K562 (cell line): ENCODE measurements around the gene BNC2. TPM values are rescaled to one million over a fixed set of nuclear protein-coding genes. Genes with fewer than 3 reads are reported as not detected.

ENCODE experiments used
- ATAC-seq: fragments of 200-7000 bp; cut with Tn5 transposase; 3 replicates; pipeline ENCODE4 v1.9.1; 2020; ENCODE audit warnings: moderate library complexity
- BruUV-seq: library from RNA; stranded (reverse); fragments of 400-500 nt; replicated peaks from 2 replicates; lab custom pipeline; 2021; lab: Mats Ljungman, UMichigan
- CTCF ChIA-PET: fragments of 300-600 bp; formaldehyde crosslinking; extraction: SDS; loops from one replicate; lab custom pipeline; 2021; ENCODE audit warnings: low intra/inter-chr PET ratio; lab: Yijun Ruan, JAX
- POLR2A ChIA-PET: fragments of 300-600, 350-650 bp; sonication (Branson Sonifier 250); formaldehyde crosslinking; extraction: SDS; loops from one replicate; lab custom pipeline; 2021; ENCODE audit warnings: antibody characterized with exemption, inconsistent platforms; lab: Yijun Ruan, JAX
- DNase-seq, 4 experiments: peaks; one replicate each; pipeline versions ENCODE4 v3.0.0 to v3.0.0-alpha.2; 2011 to 2018; ENCODE audit warnings: low spot score in 3 of 4, mixed read lengths in 3 of 4; ENCODE audit errors: extremely low read depth in 1 of 4
- FAIRE-seq: peaks from 2 replicates; lab custom pipeline; 2011; peaks lifted over from hg19 to GRCh38; lab: Jason Lieb, UNC
- H2AFZ ChIP-seq: 2 replicates; pipeline ENCODE4 v1.6.0; 2011; ENCODE audit warnings: low read depth, low read length, control low read depth, inconsistent platforms
- H3K27ac ChIP-seq: fragments of 200-600 bp; 3 replicates; pipeline ENCODE4 v1.8.0; 2011; ENCODE audit warnings: low read depth, mild to moderate bottlenecking, control low read depth, inconsistent platforms, low read length, moderate library complexity, mixed read lengths; ENCODE audit errors: extremely low read depth
- H3K27me3 ChIP-seq, 2 experiments: fragments of 300-600 bp in 1 of 2; 2 replicates in 1 of 2; 3 replicates in 1 of 2; pipeline versions ENCODE4 v1.6.0 to v1.8.0; 2011; ENCODE audit warnings: inconsistent platforms in 2 of 2, low read length in 2 of 2, mild to moderate bottlenecking in 1 of 2, mixed read lengths in 1 of 2, moderate library complexity in 1 of 2; ENCODE audit not compliant: control insufficient read depth in 2 of 2, insufficient read depth in 2 of 2
- H3K36me3 ChIP-seq: fragments of 300-600 bp; 3 replicates; pipeline ENCODE4 v1.8.0; 2011; ENCODE audit warnings: mild to moderate bottlenecking, low read length, inconsistent platforms; ENCODE audit not compliant: control insufficient read depth, insufficient read depth
- H3K4me1 ChIP-seq, 2 experiments: fragments of 200-600 bp in 1 of 2; replicated peaks in 1 of 2; 2 replicates in 1 of 2; 3 replicates in 1 of 2; pipeline versions ENCODE4 v1.5.1 to v1.8.0; 2011; ENCODE audit warnings: inconsistent platforms in 2 of 2, low read length in 2 of 2, mild to moderate bottlenecking in 1 of 2, mixed read lengths in 1 of 2, moderate library complexity in 1 of 2; ENCODE audit not compliant: control insufficient read depth in 2 of 2, insufficient read depth in 2 of 2
- H3K4me2 ChIP-seq: 2 replicates; pipeline ENCODE4 v1.6.1; 2011; ENCODE audit warnings: low read length, control low read depth, inconsistent platforms, mixed read lengths; ENCODE audit not compliant: insufficient read depth
- H3K4me3 ChIP-seq: fragments of 200-600 bp; sonication (generic), shearing (Covaris generic); 2 replicates; pipeline ENCODE4 v1.5.1; 2016; ENCODE audit warnings: control low read depth, inconsistent platforms
- H3K79me2 ChIP-seq: fragments of 200-600 bp; 3 replicates; pipeline ENCODE4 v1.8.0; 2011; ENCODE audit warnings: low read length, inconsistent platforms; ENCODE audit not compliant: control insufficient read depth, insufficient read depth
- H3K9ac ChIP-seq, 2 experiments: 2 replicates each; pipeline versions ENCODE4 v1.6.0 to v1.6.1; 2011; ENCODE audit warnings: low read depth in 2 of 2, low read length in 2 of 2, control low read depth in 1 of 2, inconsistent platforms in 1 of 2, mild to moderate bottlenecking in 1 of 2, mixed read lengths in 1 of 2; ENCODE audit not compliant: insufficient read depth in 1 of 2
- H3K9me1 ChIP-seq: one replicate; pipeline ENCODE4 v1.6.0; 2011; ENCODE audit warnings: inconsistent platforms, mild to moderate bottlenecking, low read length, moderate library complexity; ENCODE audit not compliant: control insufficient read depth, insufficient read depth
- H3K9me3 ChIP-seq: replicated peaks from 2 replicates; pipeline ENCODE4 v1.5.1; 2011; ENCODE audit warnings: low read depth, low read length, inconsistent platforms; ENCODE audit not compliant: control insufficient read depth, insufficient read depth
- H4K20me1 ChIP-seq: replicated peaks from 2 replicates; pipeline ENCODE4 v1.6.1; 2011; ENCODE audit warnings: low read length, inconsistent platforms, mixed read lengths; ENCODE audit not compliant: control insufficient read depth, insufficient read depth
- ARID2 ChIP-seq: fragments of 450-650 bp; IDR thresholded peaks from 2 replicates; pipeline ENCODE4 v1.6.1; 2017; ENCODE audit warnings: antibody characterized with exemption, mild to moderate bottlenecking
- ATF3 ChIP-seq, 2 experiments: fragments of 450-650 bp in 1 of 2; sonication (generic) in 1 of 2; formaldehyde crosslinking in 1 of 2; IDR thresholded peaks in 1 of 2; conservative IDR thresholded peaks in 1 of 2; 2 replicates each; pipeline versions ENCODE4 v1.6.1 to v1.8.1; 2016 to 2023; ENCODE audit warnings: mild to moderate bottlenecking in 2 of 2, moderate library complexity in 2 of 2, inconsistent platforms in 1 of 2, missing genetic modification reagents in 1 of 2
- CBFB ChIP-seq: sonication (generic); formaldehyde crosslinking; IDR thresholded peaks from 2 replicates; pipeline ENCODE4 v1.4.0; 2020; ENCODE audit warnings: mild to moderate bottlenecking, missing genetic modification reagents
- E2F1 ChIP-seq: sonication (generic); formaldehyde crosslinking; IDR thresholded peaks from 2 replicates; pipeline ENCODE4 v1.8.1; 2023; ENCODE audit warnings: mild to moderate bottlenecking, missing genetic modification reagents, moderate library complexity
- GTF2F1 ChIP-seq: IDR thresholded peaks from 2 replicates; pipeline ENCODE4 v1.6.1; 2011; ENCODE audit warnings: low read depth, low read length, improper control_type of control experiment
- HDAC2 ChIP-seq: fragments of 450-650 bp; IDR thresholded peaks from 2 replicates; pipeline ENCODE4 v1.6.1; 2016; ENCODE audit warnings: mild to moderate bottlenecking
- HMBOX1 ChIP-seq: sonication (generic); IDR thresholded peaks from 2 replicates; pipeline ENCODE4 v1.6.1; 2016
- MAZ ChIP-seq, 2 experiments: fragments of 450-650 bp in 1 of 2; sonication (generic) in 1 of 2; formaldehyde crosslinking; IDR thresholded peaks in 1 of 2; conservative IDR thresholded peaks in 1 of 2; 2 replicates each; pipeline versions ENCODE4 v1.4.0 to v1.5.0; 2020; ENCODE audit warnings: mild to moderate bottlenecking in 1 of 2, missing genetic modification reagents in 1 of 2
- NRF1 ChIP-seq, 2 experiments: fragments of 450-650 bp; IDR thresholded peaks in 1 of 2; conservative IDR thresholded peaks in 1 of 2; 2 replicates each; pipeline ENCODE4 v1.6.1; 2014; ENCODE audit warnings: mild to moderate bottlenecking in 2 of 2
- USF2 ChIP-seq: sonication (generic); formaldehyde crosslinking; IDR thresholded peaks from 2 replicates; pipeline ENCODE4 v1.5.0; 2020; ENCODE audit warnings: missing genetic modification reagents
- ZBTB11 ChIP-seq, 3 experiments: fragments of 200-800 bp in 1 of 3; fragments of 250-450 bp in 1 of 3; fragments of 450-650 bp in 1 of 3; sonication (Bioruptor Pico) in 1 of 3; sonication (Bioruptor generic) in 1 of 3; formaldehyde crosslinking in 1 of 3; IDR thresholded peaks; 2 replicates each; pipeline versions ENCODE4 v1.6.1 to v1.8.0; 2016 to 2022; ENCODE audit warnings: mild to moderate bottlenecking in 2 of 3, missing genetic modification characterization in 2 of 3, missing compliant biosample characterization in 1 of 3, moderate library complexity in 1 of 3
- ZFX ChIP-seq: sonication (generic); formaldehyde crosslinking; IDR thresholded peaks from 2 replicates; pipeline ENCODE4 v1.8.0; 2022; ENCODE audit warnings: mild to moderate bottlenecking, missing genetic modification reagents, moderate library complexity
- ZNF75A ChIP-seq: fragments of 450-650 bp; formaldehyde crosslinking; IDR thresholded peaks from 2 replicates; pipeline ENCODE4 v1.4.0; 2020; ENCODE audit warnings: mild to moderate bottlenecking
- WGBS: fragments of 100-300 bp; shearing (Covaris generic); methylation state at CpG from one replicate; pipeline ENCODE4 v1.1.6; 2016; ENCODE audit warnings: low coverage, mixed read lengths; ENCODE audit not compliant: insufficient coverage; ENCODE audit errors: missing lambda C conversion rate; 5-methylcytosine and 5-hydroxymethylcytosine counted together
- in situ Hi-C: fragments of 300-500 bp; cut with MboI; formaldehyde crosslinking; loops from 4 replicates; pipeline ENCODE4 v1.15.0; 2018; ENCODE audit warnings: inconsistent platforms, mixed read lengths
- intact Hi-C: fragments of 100-400 bp; cut with micrococcal nuclease; formaldehyde crosslinking; loops from 2 replicates; pipeline ENCODE4 v1.14.2; 2022
- polyA plus RNA-seq, 8 experiments: library from polyadenylated mRNA; depleted of rRNA in 4 of 8; stranded (reverse) in 5 of 8; unstranded in 3 of 8; fragments of >200 nt; fragmentation: Nextera tagmentation in 2 of 8; fragmentation: Illumina TruSeq in 1 of 8; extraction: Ambion mirVana in 2 of 8; extraction: Trizol in 1 of 8; gene quantifications; 2 replicates each; pipeline versions ENCODE4 v1.2.1 to v1.2.3, GENCODE V29; 2011 to 2014; ENCODE audit warnings: inconsistent platforms in 1 of 8, missing spikeins in 1 of 8
- total RNA-seq, 7 experiments: library from RNA; depleted of rRNA in 6 of 7; stranded (reverse); fragments of >200 nt in 6 of 7; fragmentation: Illumina TruSeq in 2 of 7; extraction: Trizol in 2 of 7; gene quantifications; 2 replicates each; pipeline versions ENCODE4 v1.2.1 to v1.2.3, GENCODE V29; 2011 to 2021; ENCODE audit warnings: low replicate concordance in 1 of 7

Gene BNC2
- total and polyA plus RNA-seq, 9 of the 15 experiments (the other 6 are each of a cell fraction or from before 2014, with no cell fraction given) = not detected

GRCh38 chr9:16417161-16417560 lies 453.3 kb downstream of the BNC2 start (continued):
- no peak for TF ChIP-seq ZBTB11 (CRISPR knock-in tag; IDR thresholded peaks at IDR 0.05)
- no peak for TF ChIP-seq NRF1 (conservative IDR thresholded peaks at IDR 0.05 in 1 of 2, IDR thresholded peaks at IDR 0.05 in 1 of 2)

- Histone ChIP-seq H2AFZ (no peak overlapping the region), H3K27ac (no peak overlapping the region), H3K9ac (no peak overlapping the region), H3K79me2 (no peaks in the 10 kb centered on the region), H3K9me3 (no peaks in the 10 kb centered on the region), H3K4me3 (no peak overlapping the region), H3K27me3 (no peaks in the 10 kb centered on the region), H3K9me1 (no peaks in the 10 kb centered on the region), H3K4me1 (no peaks in the 10 kb centered on the region), H3K36me3 (no peaks in the 10 kb centered on the region), H4K20me1 (no peaks in the 10 kb centered on the region), H3K4me2 (no peak overlapping the region)
- POLR2A ChIA-PET = no interaction called here
- BruUV-seq = no TSS peak
- DNase-seq = no peak
- no peak for ATAC-seq
- intact Hi-C loops = no loop called here
- CTCF ChIA-PET = no interaction called here
- in situ Hi-C loops = no loop called here
- no peak for FAIRE-seq
- 4% methylated on average over 2 of the region's 3 CpGs for WGBS
- TF ChIP-seq HDAC2 (no peak), E2F1 (CRISPR knock-in tag) (no peak), GTF2F1 (no peak), HMBOX1 (no peak), ZFX (CRISPR knock-in tag) (no peak), MAZ (CRISPR knock-in tag; conservative IDR thresholded peaks at IDR 0.05 in 1 of 2, IDR thresholded peaks at IDR 0.05 in 1 of 2) (no peak), ZNF75A (CRISPR knock-in tag) (no peak), CBFB (CRISPR knock-in tag) (no peak), ATF3 (IDR thresholded peaks at IDR 0.05) (no peak), ATF3 (CRISPR knock-in tag; conservative IDR thresholded peaks at IDR 0.05) (no peak), ARID2 (no peak), USF2 (CRISPR knock-in tag) (no peak)
These were observed 456.0 kb downstream of the BNC2 start for GRCh38 chr9:16414451-16414850.
